Measurements from ENCODE around the gene ZRSR2. TPM values are rescaled to one million over a fixed set of nuclear protein-coding genes. Genes with fewer than 3 reads are reported as not detected.
"Not testable (repeated sequence)": the region's sequence is repeated elsewhere in the genome, so short reads cannot be mapped to it uniquely, and the experiment has no call there.

ZRSR2 gene
- total RNA-seq, 1 experiment from 2014 or later = 8.0 TPM

DNA sequence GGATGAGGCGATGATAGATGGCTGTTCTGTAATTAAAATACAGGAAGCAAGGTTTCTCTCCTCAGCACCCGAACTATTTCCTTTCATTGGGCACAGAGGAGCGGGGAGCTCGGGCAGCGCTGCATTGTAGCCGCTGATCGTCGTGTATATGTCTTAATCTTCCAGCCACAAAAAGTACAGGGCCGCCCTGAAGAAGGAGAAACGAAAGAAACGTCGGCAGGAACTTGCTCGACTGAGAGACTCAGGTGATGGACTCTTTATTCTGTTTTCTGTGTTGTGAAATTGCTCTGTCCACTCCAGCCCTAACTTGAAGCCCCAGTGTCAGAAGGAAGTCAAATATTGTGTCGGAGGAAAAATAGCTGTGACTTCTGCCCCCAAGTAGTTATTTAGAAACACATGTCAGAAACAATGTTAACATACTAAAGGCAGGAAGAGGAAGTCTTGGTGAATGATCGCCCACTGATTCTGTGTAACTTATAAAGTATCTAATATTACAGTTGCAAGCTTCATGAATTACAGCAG, 546 bp downstream of the ZRSR2 start:
- no peak for DNase-seq (ENCODE audit: low spot score)

DNA sequence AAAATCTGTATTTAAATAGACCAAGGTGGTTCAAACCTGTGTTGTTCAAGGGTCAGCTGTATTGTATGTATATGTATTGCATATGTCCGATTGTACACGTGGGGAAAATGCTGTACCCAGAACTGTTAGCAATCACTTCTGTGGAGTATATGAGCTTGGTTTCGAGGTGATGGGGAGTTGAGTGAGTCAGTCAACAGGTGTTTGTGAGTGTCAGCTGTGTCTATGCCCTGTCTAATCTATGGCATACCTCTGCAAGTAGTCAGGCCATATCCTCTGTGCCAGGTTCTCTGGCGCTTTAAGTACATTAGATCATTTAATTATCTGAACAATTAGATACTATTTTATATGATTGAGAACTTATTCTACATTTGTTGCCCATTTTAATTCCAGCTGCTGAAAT, 7.4 kb downstream of the ZRSR2 start:
- DNase-seq (ENCODE audit: low spot score) = no peak

DNA sequence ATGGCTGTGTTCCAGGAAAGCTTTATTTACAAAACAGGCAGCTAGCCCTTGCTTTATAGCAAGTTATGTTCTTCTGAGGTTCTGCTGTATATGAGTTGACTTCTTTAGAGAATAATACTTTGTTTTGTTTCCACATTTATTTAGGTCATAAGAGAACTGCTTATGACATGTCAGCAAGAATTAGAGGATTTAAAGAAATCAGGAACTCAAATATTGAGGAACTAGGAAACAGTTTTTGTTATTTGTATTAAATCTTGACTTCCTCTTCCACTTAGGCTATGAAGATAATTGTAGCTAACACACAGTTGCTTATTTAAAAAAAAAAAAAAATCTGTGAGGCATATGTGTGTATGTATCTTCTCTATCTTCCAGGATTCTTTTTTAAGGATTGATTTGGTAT, 14.3 kb downstream of the ZRSR2 start:
- DNase-seq (ENCODE audit: low spot score) = no peak

DNA sequence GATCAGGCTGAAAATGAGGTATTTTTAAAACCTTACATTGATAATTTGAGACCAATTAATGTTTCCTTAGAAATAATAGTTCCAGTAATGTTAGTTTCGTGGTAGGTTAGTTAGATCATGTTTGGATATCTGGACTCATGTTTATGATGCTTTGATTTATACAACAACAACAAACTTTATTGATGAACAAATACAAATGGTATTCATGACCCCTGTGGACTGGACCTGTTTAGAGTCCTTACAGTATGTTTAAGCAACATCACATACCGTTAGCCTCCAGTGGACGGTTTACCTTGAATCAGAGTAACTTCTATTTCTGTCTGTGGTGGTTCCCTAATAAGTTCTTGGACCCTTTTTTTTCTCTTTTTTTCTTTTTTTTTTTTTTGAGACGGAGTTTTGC, 18.0 kb downstream of the ZRSR2 start:
- DNase-seq (ENCODE audit: low spot score) = no peak

DNA sequence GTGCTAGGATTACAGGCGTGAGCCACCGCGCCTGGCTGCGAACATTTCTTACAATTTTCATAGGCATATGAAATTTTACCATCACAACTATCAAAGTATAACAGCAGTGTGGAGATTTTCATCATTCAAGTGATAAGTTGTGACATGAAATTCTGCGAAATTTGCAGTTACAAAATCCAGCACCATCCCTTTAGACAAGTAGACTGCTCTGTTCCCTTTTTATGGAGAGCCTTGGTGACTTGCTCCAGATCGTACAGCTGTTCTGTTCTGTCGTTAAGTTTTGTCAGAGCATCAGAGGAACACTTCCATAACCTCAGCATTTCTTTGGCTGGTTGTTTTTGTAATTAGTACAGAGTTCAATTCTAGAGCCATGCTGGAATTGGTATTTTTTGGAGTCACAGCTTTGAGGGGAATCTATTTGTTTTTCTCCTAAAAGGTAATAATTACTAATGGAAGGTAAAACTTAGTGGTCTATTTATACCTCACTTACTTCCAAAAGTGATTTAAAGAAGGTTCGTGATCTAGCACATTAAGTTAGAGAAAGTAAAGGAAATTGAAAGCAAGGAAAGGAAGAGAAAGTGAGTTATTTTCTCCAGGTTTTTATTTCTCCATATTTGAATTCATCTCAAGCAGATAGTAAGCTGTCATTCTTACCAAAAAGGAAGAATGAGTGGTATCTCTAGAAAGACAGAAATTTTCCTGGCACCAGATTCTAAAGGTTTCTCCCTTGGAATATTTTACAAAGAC, 22.1 kb downstream of the ZRSR2 start:
- DNase-seq (ENCODE audit: low spot score) = no peak

DNA sequence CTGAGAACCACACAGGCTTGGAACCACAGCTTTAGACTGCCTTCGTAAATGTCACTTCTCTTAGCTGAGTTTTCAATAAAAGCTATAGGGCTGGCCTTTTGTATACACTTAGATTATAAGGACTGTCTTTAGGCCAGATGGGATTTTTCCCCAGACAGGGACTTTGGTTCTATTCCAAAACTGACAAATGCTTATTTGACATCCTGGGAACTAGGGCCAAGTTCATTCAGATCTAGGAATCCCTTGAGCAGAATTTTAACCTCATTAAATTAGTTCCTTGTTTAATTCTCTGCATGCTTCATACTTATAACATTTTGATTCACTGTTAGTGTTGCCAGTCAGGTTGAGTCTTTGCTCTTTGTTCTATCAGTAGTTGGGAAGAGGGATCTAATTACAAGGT, 23.1 kb downstream of the ZRSR2 start:
- no peak for DNase-seq (ENCODE audit: low spot score)

DNA sequence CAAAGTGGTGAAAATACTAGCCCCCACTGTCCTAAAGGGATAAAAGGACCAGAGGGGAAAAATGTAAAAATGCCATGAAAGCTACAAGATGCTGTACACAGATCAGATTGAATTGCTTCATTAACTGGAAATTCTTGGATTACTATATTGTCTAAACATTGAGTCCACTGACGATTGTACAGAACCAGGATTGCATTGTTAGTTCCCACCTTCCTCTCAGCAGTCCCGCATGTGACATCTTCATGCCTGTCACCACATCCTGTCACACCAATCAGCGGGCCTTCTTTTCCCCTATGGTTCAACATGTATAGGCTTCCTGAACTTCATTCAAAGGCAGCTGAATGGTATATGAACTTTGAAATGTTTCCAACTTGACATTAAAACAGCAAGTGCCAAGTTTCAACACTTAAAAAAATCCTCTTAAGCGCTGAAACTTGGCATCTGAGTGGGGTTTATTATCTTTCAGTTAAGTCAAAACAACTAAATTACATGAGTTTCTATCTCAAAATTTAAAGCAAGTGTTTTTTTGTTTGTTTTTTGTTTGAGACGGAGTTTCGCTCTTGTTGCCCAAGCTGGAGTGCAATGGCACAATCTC, 24.6 kb downstream of the ZRSR2 start:
- no peak for DNase-seq (ENCODE audit: low spot score)

DNA sequence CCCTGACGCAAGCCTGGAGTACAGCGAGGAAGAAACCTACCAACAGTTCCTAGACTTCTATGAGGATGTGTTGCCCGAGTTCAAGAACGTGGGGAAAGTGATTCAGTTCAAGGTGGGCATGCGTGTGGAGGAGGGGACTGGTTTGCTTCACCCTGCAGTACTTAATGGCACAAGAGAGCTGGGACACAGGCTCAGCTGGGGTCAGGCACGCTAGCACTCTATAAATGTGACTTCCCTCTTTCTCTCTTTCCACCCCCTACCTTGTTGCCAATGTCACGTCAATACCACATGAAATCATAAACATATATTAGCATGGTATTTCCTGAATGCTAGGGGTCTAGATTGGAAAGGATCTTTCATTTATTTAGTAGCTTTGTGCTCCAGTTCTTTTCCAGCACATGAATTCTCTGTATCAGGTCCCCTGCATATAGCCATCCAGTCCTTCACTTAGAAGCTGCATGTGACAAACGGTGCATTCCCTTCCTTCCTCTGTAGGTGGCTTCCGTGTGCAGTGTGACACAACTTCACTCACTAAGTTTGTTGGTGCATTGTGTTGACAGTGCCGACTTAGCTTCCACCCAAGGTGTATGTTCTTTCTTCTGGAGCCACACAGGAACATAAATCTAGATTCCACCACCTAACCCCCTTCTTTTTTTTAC, 25.6 kb downstream of the ZRSR2 start:
- DNase-seq (ENCODE audit: low spot score) = peak; percentile 13

DNA sequence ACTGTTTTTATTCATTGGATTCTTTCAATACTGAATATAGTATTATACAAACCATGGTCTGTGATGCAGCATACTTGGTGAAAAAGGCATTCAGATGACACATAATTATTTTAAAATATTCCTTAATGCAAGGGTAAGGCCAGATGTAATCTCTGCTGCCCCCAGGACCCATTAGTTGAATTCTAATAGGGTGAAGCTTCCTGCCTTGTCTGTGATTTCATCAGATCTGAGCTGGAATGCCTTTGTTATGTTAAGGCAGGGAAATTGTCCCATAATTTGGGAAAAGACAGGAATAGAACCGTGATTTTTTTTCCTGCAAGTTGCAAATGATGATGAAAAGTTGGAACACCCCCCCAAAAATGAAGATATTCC, 26.1 kb downstream of the ZRSR2 start:
- DNase-seq (ENCODE audit: low spot score) = no peak

DNA sequence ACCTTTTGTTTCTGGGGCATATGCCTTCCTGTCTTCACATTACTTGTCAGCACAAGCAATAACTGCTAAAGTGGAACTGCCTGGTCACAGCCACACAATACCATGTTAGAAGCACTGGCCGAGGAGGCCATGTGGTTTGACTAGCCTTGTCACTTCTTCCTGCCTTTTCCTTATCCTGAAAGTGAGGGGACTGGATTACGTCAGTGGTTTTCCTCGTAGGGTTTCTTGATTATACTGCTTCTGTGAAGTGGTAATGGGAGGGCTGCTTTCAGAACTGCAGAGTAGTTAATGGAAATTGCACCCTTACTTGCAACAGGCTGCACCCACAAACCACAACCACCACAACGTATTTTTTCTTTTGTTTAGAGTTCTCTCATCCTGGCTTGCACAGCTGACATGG, 26.6 kb downstream of the ZRSR2 start:
- DNase-seq (ENCODE audit: low spot score) = no peak

DNA sequence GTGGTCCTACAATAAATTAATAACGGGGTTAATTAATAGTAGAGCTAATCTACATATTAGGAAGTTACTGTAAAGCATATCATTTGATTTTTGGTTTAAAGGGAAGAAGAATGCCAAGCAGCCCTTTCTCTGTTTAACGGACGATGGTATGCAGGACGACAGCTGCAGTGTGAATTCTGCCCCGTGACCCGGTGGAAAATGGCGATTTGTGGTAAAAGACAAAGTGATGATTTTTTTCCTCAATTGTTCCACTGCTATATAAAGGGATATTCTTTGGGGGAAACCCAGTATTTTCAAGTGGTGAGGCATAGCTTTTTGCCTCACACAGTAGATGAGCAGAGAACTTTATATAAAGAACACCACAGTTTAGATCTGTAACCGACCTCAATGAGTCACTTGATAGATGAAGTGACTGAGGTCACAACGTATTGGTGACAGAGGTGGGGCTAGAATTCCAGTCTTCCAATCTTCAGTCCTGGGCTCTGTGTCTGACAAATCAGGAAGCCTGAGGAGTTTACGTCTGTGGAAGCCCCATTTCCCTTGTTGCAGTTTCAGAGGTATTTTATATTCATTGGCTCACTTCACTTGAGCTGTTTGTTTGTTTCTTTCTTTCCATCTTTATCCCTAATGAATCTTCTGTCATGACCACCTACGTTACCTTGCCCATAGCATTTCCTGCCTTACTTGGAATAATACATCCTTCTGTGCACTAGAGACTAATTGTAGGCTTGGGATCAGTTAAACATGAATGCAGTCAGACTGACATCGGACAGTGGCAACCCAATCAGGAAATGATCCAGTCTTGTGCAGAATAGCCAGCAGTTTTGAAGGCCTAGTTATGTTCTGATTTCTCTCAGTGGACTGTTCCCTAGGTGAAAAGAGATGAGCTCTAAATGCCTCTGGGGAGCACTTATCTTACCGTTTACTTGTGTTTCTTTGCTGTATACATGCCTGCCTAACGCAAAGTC, 30.1 kb downstream of the ZRSR2 start:
- DNase-seq (ENCODE audit: low spot score) = peak; percentile 22

DNA sequence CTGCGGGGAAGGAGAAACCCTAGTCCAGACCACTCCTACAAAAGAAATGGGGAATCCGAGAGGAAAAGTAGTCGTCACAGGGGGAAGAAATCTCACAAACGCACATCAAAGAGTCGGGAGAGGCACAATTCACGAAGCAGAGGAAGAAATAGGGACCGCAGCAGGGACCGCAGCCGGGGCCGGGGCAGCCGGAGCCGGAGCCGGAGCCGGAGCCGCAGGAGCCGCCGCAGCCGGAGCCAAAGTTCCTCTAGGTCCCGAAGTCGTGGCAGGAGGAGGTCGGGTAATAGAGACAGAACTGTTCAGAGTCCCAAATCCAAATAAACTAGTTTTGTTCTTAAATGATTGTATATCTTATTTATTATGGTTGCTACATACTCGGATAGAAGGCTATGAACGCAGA, 32.6 kb downstream of the ZRSR2 start:
- DNase-seq (ENCODE audit: low spot score) = no peak

DNA sequence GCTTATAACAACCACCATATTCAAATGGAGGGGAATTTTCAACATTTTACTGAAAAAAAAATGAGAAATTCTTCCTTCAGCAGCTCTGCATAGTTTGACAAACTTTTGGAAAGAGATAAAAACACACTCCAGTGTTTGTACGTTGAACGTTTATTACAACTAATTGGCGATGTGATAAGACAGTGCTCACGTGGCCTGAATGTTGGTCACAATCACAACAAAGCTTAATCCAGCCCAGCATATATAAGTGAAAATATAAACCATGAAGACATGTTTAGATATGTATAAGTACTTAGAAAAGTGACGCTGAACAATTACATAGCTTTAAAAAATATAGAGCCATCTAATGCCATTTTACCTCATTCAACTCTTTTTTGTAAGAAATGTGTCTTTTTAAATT, 35.7 kb downstream of the ZRSR2 start:
- DNase-seq (ENCODE audit: low spot score) = no peak

DNA sequence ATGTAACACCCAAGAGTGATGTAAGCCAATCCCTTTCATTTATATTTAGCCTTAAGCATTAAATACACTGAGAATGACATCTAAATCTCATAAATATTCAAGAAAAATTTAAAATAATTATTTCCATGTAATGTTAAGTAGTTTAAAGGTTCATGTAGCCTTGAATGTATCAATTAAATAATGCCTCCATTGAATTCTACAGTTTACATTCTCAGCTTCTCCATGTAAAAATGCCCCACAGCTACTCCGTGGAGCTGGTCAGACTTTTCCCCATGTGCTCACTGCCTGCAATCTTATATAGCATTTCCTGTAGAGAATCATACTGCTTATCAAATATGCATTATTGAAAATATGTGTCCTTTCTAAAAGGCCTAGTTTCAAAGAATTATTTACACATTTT, 38.9 kb downstream of the ZRSR2 start:
- no peak for DNase-seq (ENCODE audit: low spot score)

DNA sequence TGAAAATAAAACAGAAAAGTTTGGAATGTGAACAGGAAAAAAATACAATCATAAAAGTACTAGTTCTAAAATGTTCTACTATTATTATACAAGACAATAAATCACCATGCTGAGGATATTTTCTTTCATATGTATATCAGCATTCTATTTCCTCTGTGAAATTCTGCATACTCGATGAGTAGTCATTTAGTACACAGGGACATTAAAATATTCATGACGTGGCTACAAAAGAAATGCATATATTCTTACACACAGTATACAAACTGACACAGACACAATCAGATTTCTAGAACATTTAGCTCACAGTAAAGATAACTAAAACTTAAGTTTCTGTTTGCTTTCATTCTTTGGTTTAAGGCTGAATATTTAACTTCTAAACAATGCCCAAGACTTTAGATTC, 41.1 kb downstream of the ZRSR2 start:
- not testable (repeated sequence) for DNase-seq (ENCODE audit: low spot score)

DNA sequence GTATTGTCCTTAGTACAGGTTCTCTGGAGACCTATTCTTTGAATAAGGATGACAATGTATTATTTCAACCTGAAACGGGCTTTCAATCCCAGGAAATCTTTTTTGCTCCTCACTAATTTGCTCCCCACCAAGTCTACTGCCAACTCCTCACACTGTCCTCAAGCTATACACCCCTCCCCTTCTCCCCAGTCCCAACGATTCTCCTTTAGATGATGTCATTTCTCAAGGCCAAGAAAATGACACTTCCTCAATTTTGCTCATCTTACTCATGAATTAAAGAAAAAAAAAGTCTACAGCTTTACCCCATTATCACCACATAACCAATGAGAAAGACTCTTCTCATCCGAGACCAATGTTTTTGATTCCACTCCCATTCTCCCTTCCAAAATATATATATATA, 43.8 kb downstream of the ZRSR2 start:
- no peak for DNase-seq (ENCODE audit: low spot score)

DNA sequence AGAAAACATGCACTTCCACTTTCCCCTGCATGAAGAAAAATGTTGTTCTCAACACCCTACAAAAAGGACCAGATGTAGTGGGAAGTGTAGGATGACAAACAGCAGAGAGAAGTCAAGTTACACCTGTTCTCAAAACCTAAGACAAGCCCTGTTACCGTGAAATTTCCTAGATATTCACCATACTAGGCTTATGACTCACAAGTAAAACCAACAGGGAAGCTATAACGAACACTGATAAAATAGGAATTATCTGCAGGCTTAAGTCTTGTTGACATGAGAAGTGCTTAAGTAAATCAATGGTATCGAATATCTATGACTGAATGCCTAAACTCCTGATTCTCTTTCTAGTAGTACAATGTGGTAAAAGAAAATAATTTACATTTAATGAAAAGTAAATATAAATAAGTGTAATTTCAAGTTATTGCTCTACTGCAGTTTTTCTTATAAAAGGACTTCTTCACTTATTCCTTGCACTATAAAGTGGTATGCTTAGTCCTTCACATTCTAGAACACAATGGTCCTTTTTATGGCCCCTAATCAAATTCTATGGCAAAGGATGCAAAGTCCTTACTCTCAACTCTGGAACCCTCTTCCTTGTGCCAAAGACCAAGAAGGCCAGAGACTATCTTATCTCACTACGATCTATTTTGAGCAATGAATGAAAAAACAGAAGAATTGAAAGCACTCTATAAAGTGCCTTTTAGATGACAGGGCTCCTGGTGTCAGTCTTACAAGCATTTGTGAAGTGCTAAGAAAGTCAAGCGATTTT, 44.7 kb downstream of the ZRSR2 start:
- no peak for DNase-seq (ENCODE audit: low spot score)

DNA sequence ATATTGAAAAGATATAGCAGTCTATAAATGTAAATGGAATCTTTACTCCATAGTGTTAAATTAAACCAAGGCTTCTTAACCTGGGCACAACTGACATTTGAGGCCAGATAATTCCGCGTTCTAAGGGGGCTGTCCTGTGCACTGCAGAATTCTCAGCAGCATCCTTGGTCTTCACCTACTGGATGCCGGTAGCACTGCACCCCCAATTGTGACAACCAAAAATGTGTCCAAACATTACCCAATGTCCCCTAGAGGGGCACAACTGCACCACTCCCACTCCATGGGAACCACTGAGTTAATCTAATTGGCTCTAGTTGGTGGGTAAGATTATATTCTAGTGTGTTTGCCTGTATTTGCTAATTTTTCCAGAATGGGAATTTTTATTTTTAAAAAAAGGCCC, 47.7 kb downstream of the ZRSR2 start:
- DNase-seq (ENCODE audit: low spot score) = no peak

DNA sequence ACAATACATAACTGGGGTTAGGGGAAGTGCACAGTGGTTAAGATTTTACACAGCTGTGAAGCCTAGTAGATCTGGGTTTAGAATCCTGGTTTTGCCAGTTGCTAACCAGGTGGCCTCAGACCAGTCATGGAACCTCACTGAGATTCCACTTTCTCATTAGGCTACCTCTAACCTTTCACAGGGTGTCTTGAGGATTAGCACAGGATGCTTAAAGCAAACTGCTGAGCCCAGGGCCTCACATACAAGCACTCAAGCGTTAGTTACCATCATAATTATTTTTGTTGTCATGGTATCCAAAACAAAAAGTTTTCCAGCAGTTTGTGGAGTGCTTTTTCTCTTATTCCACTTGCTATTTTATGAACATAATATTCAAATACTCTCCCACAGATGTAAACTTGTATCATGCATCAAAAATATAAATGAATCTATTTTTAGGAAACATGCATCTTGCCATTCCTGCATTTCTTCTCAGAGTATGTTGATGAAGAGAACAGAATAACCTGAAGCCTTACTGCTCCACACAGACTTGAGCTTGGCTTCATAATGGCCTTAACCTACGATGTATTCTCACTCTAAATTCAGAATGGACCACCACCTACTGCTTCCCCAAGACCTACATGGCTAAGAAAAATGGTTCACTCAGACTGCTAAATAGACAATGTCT, 51.7 kb downstream of the ZRSR2 start:
- DNase-seq (ENCODE audit: low spot score) = no peak

DNA sequence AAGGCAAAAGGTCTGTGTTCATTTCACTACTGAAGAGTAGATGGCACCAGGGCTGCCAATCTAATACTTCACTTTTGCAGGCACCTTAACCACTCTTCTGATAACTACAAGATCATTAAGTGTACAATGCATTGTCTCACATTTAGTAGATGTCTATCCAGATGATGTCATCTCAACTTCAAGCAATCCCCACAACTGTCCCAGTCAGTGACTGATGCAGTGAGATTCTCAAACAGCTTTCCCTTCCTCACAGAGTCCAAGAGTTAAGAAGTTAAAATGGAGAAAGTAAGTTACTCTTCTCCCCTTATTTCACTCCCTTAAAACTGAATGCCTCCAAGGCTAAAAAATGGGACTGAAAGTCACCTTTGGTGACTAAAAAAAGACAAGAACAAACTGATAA, 53.7 kb downstream of the ZRSR2 start:
- no peak for DNase-seq (ENCODE audit: low spot score)

DNA sequence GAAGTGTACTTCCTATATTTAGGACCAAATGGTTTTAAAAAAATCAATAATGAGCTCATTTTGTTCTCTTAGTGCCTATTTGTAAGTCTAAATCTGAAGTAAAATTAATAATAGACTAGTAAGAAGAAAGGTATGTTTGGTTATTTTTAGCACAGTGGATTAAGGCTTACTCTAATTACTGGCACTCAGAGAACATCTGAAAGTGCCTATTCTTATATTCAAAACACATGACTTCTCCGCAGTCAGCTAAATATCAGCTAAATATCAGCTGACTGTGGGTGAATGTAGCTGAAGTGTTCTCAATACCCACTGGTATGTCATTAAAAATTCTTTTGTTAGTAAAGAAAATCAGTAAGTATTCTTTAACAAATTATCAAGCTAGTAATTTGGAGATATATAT, 58.3 kb downstream of the ZRSR2 start:
- no peak for DNase-seq (ENCODE audit: low spot score)
